HEK293 (cell line): ENCODE measurements around the gene CHD8.

ENCODE experiments used
- CTCF ChIP-seq: fragments of 450-650 bp; formaldehyde crosslinking; IDR thresholded peaks from 2 replicates; pipeline ENCODE4 v1.5.1; 2016; ENCODE audit warnings: missing biosample characterization, missing genetic modification characterization
- OVOL3 ChIP-seq: fragments of 450-650 bp; formaldehyde crosslinking; IDR thresholded peaks from 2 replicates; pipeline ENCODE4 v1.5.1; 2016; ENCODE audit warnings: missing biosample characterization, missing genetic modification characterization
- TRIM28 ChIP-seq: IDR thresholded peaks from 2 replicates; pipeline ENCODE4 v1.6.1; 2011; ENCODE audit warnings: low read length, control low read depth, borderline replicate concordance
- TSHZ1 ChIP-seq: fragments of 450-650 bp; formaldehyde crosslinking; IDR thresholded peaks from 2 replicates; pipeline ENCODE4 v1.5.1; 2016; ENCODE audit warnings: missing biosample characterization, missing genetic modification characterization, borderline replicate concordance
- ZBTB44 ChIP-seq: fragments of 450-650 bp; IDR thresholded peaks from 2 replicates; pipeline ENCODE4 v1.5.1; 2018; ENCODE audit warnings: missing biosample characterization, mild to moderate bottlenecking, missing genetic modification characterization
- ZNF18 ChIP-seq: fragments of 450-650 bp; formaldehyde crosslinking; IDR thresholded peaks from 2 replicates; pipeline ENCODE4 v1.5.1; 2016; ENCODE audit warnings: missing biosample characterization, missing genetic modification characterization

GRCh38 chr14:21382095-21382494 lies 73.8 kb downstream of the CHD8 start:
- no peak for TF ChIP-seq ZBTB44
- TF ChIP-seq ZNF18 (tag by site-specific recombination) = no peak
- TF ChIP-seq TSHZ1 = no peak
- TF ChIP-seq TRIM28 = no peak
- no peak for TF ChIP-seq OVOL3 (tag by site-specific recombination)
- no peak for TF ChIP-seq CTCF (tag by site-specific recombination)
